AG08395 (cell line): Measurements from ENCODE around the gene PPP2R5E.
"Not testable (repeated sequence)": the region's sequence is repeated elsewhere in the genome, so short reads cannot be mapped to it uniquely, and the experiment has no call there.

Experiments
- DNase-seq: peaks from one replicate; pipeline ENCODE4 v3.0.0; 2012; ENCODE audit warnings: mixed read lengths, low spot score

PPP2R5E gene

DNA sequence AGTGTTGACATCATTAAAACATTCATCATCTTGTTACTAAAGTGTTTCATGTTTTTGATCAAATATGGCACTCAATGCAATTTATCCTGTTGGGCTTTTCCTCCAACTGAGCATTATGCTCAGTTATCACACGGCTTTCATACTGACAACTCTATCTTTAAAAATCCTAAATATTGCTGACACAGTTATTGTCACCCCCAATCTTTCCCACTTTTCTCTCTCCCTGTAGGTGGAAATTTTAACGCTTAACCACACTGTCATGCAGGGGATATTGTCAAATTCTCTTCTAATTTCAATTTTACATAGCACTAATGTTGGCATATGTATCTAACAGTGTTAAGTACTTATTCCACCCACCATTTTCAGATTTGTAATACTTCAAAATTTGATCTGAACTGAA lies 164.7 kb downstream of the PPP2R5E start:
- no peak for DNase-seq

DNA sequence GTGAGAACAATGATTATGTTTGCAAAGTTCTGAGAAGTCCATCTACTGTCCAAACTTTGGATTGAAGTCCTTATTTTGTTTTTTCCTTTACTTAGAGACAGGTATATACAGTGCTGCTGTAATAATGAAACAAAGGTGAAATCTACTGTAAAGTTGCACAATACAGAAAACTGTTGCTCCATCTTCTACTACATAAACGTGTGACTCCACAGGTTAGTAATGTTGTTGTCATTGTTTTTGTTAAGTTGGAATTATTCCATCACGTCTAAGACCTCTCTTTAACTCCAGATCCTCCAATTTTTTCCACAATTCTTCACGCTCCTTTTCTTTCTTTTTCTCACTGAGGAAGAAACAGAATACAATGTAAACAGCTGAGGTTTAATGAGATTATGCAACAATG lies 167.4 kb downstream of the PPP2R5E start:
- no peak for DNase-seq

DNA sequence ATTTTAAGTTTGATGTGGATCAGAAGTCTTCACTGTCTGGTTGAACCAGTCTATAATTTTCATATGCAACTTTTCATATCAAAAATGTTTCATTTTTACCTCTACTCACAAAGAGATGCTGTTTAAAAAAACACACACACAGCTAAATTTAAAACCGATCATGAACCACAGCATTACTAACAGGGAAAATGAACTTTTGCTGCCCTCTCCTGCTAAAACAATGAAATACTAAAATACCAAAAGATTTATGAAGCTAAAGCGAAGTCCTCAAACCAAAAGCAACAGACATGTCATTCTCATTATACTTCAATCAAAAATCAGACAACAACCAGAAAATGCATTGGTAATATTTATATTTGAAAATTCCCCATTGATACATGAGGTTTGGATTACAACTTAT lies 171.6 kb downstream of the PPP2R5E start:
- DNase-seq: not testable (repeated sequence)

DNA sequence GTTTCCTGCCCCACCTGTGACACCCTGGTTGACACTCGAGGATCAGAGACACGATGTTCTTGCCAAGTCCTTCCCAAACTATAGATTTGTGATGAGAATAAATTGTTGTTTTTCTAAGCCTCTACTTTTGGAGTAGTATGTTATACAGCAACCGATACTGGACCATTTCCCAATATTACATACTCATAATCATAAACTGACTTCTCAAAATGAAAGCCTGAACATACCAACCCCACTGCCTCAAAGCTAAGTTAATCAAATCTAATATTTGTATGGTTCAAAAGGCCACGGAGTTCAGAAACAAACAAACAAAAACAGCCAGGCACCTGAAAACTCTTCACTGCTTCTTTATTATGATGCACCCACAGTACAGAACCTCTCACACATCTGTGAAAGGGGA lies 172.1 kb downstream of the PPP2R5E start:
- DNase-seq: no peak

DNA sequence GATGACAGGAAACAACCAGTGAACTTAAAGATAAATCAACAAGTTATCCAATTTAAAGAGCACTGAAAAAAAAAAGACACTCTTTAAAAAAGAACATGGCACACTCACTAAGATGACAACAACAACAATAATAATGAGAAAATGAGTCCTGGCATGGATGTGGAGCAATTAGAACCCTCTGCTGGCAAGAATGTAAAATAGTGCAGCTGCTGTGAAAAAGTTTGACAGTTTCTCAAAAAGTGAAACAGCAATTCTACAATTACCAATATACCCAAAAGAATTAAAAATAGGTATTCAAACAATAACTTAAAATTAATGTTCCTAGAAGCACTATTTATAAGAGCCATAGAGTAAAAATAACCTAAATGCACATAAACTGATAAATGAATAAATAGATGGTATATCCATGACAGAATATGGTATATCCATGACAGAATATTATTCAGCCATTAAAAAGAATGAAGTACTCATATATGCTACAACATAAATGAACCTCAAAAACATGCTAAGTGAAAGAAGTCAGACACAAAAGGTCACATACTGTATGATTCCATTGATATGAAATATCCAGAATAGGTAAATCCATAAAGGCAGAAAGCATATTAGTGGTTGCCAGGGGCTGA lies 175.3 kb downstream of the PPP2R5E start:
- DNase-seq: no peak

DNA sequence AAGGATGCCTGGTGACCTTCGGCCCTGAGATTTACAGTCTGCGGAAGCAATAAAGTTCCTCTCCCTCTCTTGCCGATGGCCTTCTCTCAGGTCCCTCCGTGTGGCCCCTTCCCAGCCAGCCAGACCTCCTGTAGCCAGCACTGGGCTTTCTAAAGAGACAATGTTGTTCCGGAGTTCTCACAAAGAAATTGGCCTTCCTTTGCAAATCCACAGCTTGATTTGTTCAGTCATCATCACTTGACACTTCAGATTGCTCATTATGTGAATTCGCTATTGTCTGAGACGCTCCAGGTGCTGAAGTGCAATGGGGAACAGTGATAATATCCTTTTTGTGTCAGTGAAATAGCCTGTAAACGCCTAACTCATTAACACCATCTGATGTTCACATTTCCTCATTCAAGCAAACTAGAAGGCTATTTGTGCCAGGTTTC lies 180.8 kb downstream of the PPP2R5E start:
- no peak for DNase-seq

DNA sequence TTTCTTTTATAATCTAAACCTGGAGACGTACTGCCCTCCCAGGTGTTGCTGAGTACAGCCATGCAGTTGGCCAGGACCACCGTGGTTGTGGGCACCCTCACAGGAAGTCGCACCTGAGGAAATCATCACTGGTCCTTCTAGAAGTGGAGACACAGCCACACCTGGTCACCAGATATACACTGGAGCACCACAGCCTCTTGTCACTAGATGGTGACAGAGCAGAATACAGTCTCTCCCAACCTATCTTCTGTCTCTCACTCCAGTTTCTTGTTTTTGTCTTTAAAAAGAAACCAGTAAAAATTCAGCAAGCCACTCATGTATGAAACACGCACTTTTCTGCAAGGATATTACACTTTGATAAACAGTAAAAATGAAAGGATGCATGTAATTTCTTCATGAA lies 181.4 kb downstream of the PPP2R5E start:
- no peak for DNase-seq

DNA sequence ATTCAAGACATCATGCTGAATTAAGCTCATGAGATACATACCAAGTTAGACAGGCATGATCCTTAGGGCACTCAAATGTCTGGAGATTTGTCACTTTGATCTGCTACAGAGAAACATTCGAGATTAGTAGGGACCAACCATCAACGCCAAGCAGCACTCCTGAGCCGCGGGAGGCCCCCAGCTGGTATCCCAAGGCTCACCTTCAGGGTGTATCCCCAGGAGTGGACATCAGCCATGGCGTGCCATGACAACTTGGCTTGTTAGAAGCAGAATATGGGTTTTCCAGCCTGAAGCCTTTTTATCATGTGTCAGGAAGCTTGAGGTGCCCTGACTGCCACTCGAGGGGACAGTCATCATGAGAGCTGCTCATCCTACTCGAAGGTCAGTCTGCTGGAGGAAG lies 185.3 kb downstream of the PPP2R5E start:
- no peak for DNase-seq

DNA sequence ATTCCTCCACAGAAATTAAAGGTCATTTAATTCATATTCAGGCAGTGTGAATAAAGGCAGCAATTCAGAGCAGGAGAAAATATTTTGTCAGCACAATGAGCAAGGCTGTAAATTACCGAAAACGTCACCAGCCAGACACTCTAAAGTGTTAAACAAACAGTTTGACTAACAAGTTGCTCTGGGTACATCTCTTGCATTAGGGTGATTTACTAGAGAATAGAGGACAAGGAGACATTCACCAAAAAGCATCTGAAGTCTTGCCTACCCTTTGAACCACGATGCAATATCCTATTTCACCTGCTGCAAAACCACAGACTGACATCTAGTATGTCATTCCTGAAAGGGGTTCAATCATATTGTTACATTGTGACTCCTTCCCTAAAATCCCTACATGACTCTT lies 197.4 kb downstream of the PPP2R5E start:
- DNase-seq: no peak

DNA sequence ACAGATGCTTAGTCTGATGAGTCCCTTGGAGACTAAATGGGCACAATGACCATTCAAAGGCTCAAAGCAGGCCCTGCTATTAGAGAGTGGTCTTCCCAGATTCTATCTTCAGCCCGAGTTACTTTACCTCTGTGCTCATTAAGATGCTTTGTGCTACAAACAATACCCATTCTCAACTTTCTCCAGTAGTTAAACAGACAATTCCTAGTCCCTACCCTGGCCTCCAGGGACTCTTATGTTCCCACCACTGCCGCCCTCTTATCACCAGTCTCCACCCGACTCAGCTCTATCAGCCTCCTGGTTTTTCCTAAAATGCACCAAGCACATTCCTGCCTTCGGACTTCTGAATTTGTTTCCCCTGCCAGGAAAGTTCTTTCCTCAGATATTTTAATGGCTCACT lies 198.8 kb downstream of the PPP2R5E start:
- DNase-seq: no peak

DNA sequence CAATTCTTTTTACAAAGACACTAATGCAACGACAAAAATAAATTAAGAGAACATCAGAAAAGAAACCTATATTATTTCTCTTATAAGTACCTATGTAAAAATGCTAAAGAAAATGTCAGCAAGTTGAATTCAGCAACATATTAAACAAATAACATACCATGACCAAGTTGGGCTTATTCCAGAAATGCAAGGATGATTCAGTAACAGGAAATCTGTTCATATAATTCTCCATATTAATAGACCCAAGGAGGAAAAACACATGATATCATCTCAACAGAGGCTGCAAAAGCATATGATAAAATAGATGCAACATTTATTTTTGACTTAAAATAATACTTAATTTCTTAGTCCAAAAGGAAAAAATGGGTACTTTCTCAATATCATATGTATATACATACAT lies 199.3 kb downstream of the PPP2R5E start:
- DNase-seq: no peak

DNA sequence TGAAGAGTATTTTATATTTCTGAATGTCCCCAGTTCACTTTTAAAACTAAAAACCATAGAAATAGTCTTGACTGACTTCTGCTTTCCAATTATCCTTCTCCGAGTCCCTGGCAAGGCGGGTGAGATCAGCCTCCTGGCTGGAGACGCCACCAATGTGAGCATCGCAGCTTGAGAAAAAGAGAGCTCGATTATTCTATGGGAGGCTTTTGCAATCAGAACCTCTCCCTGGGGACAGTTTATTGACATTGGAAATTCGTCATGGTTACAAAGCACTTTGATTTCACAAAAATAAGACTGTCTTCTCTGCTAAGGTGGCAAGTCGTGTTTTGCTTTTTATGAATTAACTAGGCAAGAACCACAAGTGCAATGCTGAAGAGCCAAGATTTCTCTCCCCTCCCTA lies 200.8 kb downstream of the PPP2R5E start:
- no peak for DNase-seq

DNA sequence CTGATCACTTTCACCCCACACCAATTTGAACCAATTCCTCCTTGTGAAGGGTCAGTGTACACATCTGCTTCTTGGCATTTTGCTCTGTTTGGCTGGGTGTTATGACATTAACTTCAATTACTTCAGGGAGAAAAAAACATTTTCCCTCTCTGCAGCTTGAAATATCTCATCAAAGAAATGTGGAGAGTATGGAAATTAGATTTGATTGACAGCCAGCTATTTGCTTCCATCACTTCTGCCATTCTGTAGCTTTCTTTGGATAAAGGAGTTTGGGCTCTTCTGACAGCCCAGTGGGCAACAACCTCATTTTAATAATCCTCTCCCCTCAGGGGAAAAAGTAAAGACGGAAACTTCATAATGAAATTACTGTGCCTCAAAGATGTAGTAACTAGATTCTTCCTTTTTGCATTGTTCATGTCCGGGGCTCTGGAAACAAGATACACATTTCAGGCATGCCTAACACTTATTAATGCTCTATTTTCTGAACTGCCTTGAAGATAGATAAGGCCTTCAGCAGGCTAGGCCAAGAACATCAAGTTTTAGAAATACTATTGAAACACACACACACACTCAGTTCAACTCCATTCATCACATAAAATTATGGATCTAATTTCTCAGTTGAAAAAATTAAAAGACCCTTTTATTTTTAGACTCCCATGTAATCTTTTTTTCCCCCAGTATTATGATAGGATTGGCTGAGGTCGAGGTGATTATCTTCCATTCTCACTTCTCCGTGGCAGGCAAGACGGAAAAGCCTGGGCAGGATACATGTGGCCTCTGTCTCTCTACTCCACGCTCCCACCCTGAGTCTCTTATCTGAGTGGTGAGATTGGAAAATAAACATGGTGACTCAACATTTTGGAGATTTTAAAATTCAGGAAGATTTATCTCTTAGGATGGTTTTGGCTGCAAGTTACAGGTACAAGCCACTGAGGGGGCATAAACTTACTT lies 214.1 kb downstream of the PPP2R5E start:
- no peak for DNase-seq

DNA sequence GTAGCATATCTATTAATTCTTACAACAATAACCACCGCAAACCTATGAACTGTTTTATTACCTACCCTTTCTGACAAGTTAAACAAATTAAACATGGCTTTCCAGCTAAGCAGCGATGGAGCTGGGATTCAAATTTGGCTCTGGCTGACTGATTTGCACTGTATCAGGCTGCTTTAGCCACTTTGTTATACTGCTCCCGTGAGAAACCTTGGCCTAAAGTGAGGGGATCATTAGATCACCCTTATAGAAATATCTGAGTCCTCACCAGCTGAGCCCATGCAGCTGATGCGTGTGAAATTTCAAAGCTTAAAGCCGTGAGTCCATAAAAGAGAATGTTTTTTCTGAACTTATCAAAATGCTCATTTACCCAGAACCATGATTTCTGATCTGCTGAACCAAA lies 216.3 kb downstream of the PPP2R5E start:
- no peak for DNase-seq

DNA sequence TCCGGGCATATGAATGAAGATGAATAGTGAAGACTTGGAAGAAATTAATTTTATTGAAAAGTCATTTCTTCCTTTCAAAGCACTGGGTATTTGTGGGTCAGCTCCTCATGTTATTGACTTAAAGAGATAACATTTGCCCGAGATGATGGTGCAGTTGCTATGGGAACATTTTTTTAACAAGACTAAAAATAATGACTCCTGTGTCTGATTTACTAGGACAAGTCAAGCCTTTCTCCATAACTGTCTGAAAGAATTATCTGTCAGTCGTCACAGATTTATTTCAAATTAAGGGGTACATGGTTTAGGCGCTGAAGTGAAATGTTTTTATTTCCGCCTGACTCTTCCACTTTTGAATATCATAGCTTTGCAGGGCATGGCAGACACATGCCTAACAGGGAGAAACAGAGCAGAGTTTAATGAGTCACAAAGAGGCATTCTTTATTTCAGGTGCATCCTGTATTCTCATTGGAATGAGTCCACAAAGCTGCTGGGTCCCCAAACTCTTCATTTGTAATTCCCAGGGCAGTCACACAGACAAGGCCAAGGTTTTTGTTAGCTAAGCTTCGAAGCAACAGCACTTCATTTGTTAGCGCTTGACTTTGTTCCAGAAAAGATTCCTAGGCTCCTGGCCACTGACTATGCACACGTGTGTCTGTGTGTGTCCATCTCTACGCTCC lies 220.1 kb downstream of the PPP2R5E start:
- DNase-seq: no peak

DNA sequence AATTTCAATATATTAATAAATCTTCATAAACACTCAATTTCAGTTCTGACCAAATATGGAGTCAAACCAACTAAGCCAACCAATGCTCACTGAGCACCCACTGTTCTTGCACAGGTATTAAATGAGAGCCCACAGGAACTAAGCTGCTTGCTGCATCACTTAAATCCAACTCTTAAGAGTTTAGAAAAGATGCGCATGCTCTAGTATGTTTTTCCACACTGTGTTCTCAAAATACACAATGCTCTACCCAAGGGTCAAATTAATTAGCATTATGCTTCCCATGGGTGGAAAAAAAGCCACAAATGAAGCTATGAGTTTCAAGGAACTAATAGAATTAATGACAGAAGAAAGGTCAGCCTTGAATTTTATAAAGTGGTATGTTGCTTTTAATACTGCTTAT lies 220.7 kb downstream of the PPP2R5E start:
- no peak for DNase-seq
